Large intestine (tissue), 3 donors: ENCODE data around the gene GJA5. TPM values are rescaled to one million over a fixed set of nuclear protein-coding genes. Genes with fewer than 3 reads are reported as not detected.

Source experiments
- DNase-seq, 2 donors: peaks; one replicate each; pipeline versions ENCODE4 v3.0.0 to v3.0.0-alpha.2; 2013
- H3K27ac ChIP-seq: one replicate; pipeline ENCODE4 v1.5.1; 2013; ENCODE audit warnings: low read length
- H3K27me3 ChIP-seq: 2 replicates; pipeline ENCODE4 v1.6.1; 2013; ENCODE audit warnings: low read length; ENCODE audit not compliant: control insufficient read depth, insufficient read depth
- H3K36me3 ChIP-seq: 2 replicates; pipeline ENCODE4 v1.6.1; 2013; ENCODE audit warnings: low read length; ENCODE audit not compliant: control insufficient read depth, insufficient read depth
- H3K4me1 ChIP-seq: one replicate; pipeline ENCODE4 v1.6.1; 2013; ENCODE audit warnings: low read length; ENCODE audit not compliant: control insufficient read depth, insufficient read depth
- H3K4me3 ChIP-seq: one replicate; pipeline ENCODE4 v1.5.1; 2013; ENCODE audit warnings: low read length
- H3K9me3 ChIP-seq: one replicate; pipeline ENCODE4 v1.6.1; 2013; ENCODE audit warnings: mild to moderate bottlenecking, low read depth, low read length, moderate library complexity; ENCODE audit not compliant: control insufficient read depth
- WGBS: methylation state at CpG from one replicate; pipeline ENCODE4 v1.1.5; 2013; ENCODE audit warnings: low lambda C conversion rate; ENCODE audit not compliant: insufficient coverage; 5-methylcytosine and 5-hydroxymethylcytosine counted together
- polyA plus RNA-seq: library from polyadenylated mRNA; unstranded; fragments of 120-200 nt; gene quantifications from one replicate; pipeline ENCODE4 v1.2.1, GENCODE V29; 2013

The GJA5 gene
- polyA plus RNA-seq, 1 donor = 5.1 TPM

DNA sequence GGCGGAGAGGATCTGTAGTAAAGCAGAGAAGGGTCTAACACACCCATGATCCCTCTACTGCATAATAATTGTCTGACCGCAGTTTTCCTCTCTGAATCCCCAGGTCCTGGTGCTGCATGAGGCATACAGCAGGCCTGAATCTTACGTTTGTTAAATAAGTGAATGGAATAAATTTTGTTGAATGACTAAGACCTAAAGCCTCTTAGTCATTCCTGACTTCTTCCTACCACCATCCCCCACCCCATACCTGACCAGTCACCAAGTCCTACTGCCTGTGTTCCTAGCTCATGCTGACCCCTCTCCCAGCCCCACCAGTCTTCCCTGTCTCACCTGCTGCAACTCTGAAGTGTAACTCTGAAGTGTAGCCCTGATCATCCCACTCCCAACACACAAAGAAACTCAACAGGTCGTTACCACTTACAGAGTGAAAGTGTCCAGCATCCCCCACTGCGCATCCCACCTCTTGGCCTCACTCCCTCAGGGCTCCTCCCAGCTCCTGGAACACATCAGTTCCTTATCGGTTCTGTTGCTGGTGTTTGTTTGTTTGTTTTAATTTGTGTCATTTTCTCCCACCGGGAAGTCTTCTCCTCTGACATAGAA lies 9.7 kb downstream of the GJA5 start:
- peaks cover 2% of the 10 kb centered on the region for H3K4me1 ChIP-seq
- H3K4me3 ChIP-seq = no peak overlapping the region
- no peak overlapping the region for H3K27ac ChIP-seq
- no peaks in the 10 kb centered on the region for H3K9me3 ChIP-seq
- H3K36me3 ChIP-seq = no peaks in the 10 kb centered on the region
- no peak for DNase-seq
- H3K27me3 ChIP-seq = no peaks in the 10 kb centered on the region
- no CpG with 5 or more reads among the region's 7 CpGs for WGBS

GRCh38 chr1:147749792-147750191 lies 10.6 kb downstream of the GJA5 start:
- no CpG with 5 or more reads among the region's 2 CpGs for WGBS
- Histone ChIP-seq H3K9me3 (no peaks in the 10 kb centered on the region), H3K4me1 (peaks cover 2% of the 10 kb centered on the region), H3K27ac (no peak overlapping the region), H3K27me3 (no peaks in the 10 kb centered on the region), H3K4me3 (no peak overlapping the region), H3K36me3 (no peaks in the 10 kb centered on the region)
- DNase-seq = no peak

DNA sequence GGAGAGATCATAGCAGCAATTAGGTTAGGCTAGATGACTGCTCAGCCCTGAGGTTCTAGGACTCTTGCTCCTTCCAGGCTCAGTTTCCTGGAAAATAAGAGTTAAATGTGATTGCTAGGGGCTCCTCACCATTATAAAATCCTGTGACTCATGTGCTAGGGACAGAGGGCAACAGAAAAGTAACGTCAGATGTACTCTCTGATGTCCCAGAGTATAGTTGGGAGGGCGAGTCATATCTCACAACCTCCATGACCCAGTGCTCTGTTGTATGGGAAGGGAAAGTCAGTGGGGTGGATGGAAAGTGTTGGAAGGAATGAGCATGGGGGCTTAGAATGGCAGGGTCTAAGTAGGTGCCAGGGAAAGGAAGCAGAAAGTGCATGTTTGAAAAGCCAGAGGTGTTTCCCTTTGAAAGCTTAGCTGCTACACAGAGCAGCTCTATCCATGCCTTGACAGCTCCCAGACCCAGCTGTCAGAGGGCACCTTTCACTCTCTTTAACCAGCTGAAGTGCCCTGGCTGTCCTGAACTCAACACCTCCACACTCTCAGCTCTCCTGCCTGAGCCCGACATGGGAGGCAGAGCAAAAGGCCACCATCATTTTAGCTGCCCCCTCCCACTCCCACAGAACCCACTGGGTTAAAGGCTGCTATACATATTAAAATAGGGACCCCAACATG lies 11.6 kb downstream of the GJA5 start:
- no peaks in the 10 kb centered on the region for H3K27me3 ChIP-seq
- H3K4me3 ChIP-seq = no peak overlapping the region
- WGBS = no CpG with 5 or more reads among the region's 3 CpGs
- no peak overlapping the region for H3K27ac ChIP-seq
- peak; percentile 16 to 55 for DNase-seq
- H3K36me3 ChIP-seq = no peaks in the 10 kb centered on the region
- H3K9me3 ChIP-seq = no peaks in the 10 kb centered on the region
- H3K4me1 ChIP-seq = peaks cover 2% of the 10 kb centered on the region

- H3K4me3 ChIP-seq = no peak overlapping the region
- no peak for DNase-seq
- no peaks in the 10 kb centered on the region for H3K9me3 ChIP-seq
- no peak overlapping the region for H3K27ac ChIP-seq
- H3K4me1 ChIP-seq = peaks cover 2% of the 10 kb centered on the region
- no peaks in the 10 kb centered on the region for H3K27me3 ChIP-seq
- no peaks in the 10 kb centered on the region for H3K36me3 ChIP-seq
Measured at GRCh38 chr1:147747966-147748365, 12.4 kb downstream of the GJA5 start.

GRCh38 chr1:147745271-147745670 lies 15.1 kb downstream of the GJA5 start:
- Histone ChIP-seq H3K4me1 (peaks cover 2% of the 10 kb centered on the region), H3K9me3 (no peaks in the 10 kb centered on the region), H3K27me3 (no peaks in the 10 kb centered on the region), H3K4me3 (no peak overlapping the region), H3K27ac (no peak overlapping the region), H3K36me3 (no peaks in the 10 kb centered on the region)
- no CpG with 5 or more reads among the region's 4 CpGs for WGBS
- no peak for DNase-seq

- H3K4me3 ChIP-seq = no peak overlapping the region
- WGBS = no CpG with 5 or more reads among the region's 1 CpG
- DNase-seq = no peak
Measured at GRCh38 chr1:147741065-147741464, 19.3 kb downstream of the GJA5 start.

DNA sequence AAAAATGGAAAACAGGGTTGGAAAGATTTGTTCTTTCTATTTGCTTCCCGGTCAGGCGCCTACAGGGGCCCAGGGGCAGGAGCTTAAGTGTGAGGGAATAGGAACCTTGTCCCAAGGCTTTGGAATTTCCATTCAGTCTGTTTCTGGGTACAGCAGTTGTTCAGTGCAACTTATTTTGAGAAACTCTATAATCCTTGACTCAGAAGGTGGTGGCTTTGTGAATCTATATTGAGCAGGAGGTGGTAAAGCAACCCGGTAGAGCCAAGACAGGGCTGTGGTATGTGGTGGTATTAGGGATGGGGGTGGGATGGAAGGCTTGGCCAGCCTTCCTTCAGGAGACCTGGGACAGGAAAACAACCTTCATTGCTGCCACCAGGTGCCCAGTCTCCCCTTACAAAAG lies 20.0 kb downstream of the GJA5 start:
- WGBS = no CpG with 5 or more reads among the region's 3 CpGs
- H3K27ac ChIP-seq = no peak overlapping the region
- no peaks in the 10 kb centered on the region for H3K9me3 ChIP-seq

More at GRCh38 chr1:147741065-147741464, 19.3 kb downstream of the GJA5 start:
- Histone ChIP-seq H3K9me3 (no peaks in the 10 kb centered on the region), H3K27me3 (no peaks in the 10 kb centered on the region), H3K27ac (no peak overlapping the region), H3K4me1 (no peaks in the 10 kb centered on the region), H3K36me3 (no peaks in the 10 kb centered on the region)

DNA sequence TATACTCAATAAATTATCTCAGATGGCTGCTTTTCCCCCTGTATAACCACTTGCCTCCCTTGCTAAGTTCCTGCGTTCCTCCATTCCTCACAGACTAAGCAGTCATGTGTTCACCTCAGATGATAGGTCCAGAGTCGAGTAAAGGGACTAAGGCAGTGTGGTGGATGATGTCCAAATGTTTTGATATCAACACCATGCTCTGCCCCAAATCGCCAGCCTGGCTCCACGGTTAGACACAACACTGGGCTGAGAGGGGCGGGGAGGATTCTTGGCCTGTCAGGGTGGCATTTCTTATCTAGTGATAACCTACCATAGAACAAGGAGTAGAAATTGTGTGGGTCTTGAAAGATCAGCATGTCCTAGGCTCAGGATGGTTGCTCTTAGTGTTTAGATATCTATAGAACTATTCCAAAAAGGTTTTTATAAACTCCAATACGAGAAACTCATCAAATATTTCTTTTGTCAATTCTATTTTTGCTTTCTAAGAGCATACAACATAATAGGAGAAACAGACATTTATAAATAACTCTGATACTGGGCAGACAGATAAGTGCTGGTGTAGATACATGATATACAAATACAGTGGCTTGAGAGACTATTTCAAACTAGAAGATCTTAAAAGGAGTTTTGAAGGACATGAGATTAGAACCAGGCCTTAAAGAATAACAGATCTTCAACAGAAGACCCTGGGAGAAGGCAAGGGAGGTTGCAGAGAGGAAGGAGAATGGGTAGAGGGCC lies 21.5 kb downstream of the GJA5 start:
- no peak overlapping the region for H3K4me3 ChIP-seq
- peaks cover 3% of the 10 kb centered on the region for H3K4me1 ChIP-seq
- no peaks in the 10 kb centered on the region for H3K36me3 ChIP-seq
- no peak overlapping the region for H3K27ac ChIP-seq
- H3K27me3 ChIP-seq = no peaks in the 10 kb centered on the region
- no peaks in the 10 kb centered on the region for H3K9me3 ChIP-seq
- WGBS = 100% methylated on average over 1 of the region's 6 CpGs
- DNase-seq = no peak

More for the DNA sequence above, 20.0 kb downstream of the GJA5 start:
- no peaks in the 10 kb centered on the region for H3K27me3 ChIP-seq
- H3K4me1 ChIP-seq = no peaks in the 10 kb centered on the region
- no peak overlapping the region for H3K4me3 ChIP-seq
- no peaks in the 10 kb centered on the region for H3K36me3 ChIP-seq
- DNase-seq = no peak

GRCh38 chr1:147738129-147738528 lies 22.3 kb downstream of the GJA5 start:
- Histone ChIP-seq H3K4me1 (peaks cover 3% of the 10 kb centered on the region), H3K27me3 (no peaks in the 10 kb centered on the region), H3K36me3 (no peaks in the 10 kb centered on the region), H3K4me3 (no peak overlapping the region), H3K27ac (no peak overlapping the region), H3K9me3 (no peaks in the 10 kb centered on the region)
- no peak for DNase-seq
- WGBS = no CpG with 5 or more reads among the region's 2 CpGs

- Histone ChIP-seq H3K4me1 (peaks cover 3% of the 10 kb centered on the region), H3K27ac (no peak overlapping the region), H3K36me3 (no peaks in the 10 kb centered on the region), H3K27me3 (no peaks in the 10 kb centered on the region), H3K9me3 (no peaks in the 10 kb centered on the region), H3K4me3 (no peak overlapping the region)
- no peak for DNase-seq
Measured at GRCh38 chr1:147736883-147737282, 23.5 kb downstream of the GJA5 start.
